Dendritic cell treated with granulocyte-macrophage colony-stimulating factor and Interleukin-4, amounts not matched to agents 40 ng/mL and 50 ng/mL, for 4 days (primary cell): Measurements from ENCODE around the gene PDK4.

Experiments
- H3K27ac Mint-ChIP-seq: one replicate; pipeline ENCODE4 v1.8.0; 2022; ENCODE audit warnings: mild to moderate bottlenecking, mixed read lengths
- H3K27me3 Mint-ChIP-seq: one replicate; pipeline ENCODE4 v1.8.0; 2022; ENCODE audit warnings: mild to moderate bottlenecking, mixed read lengths
- H3K36me3 Mint-ChIP-seq: one replicate; pipeline ENCODE4 v1.8.0; 2022; ENCODE audit warnings: low read depth, mixed read lengths
- H3K4me1 Mint-ChIP-seq: one replicate; pipeline ENCODE4 v1.8.0; 2022; ENCODE audit warnings: low read depth, mixed read lengths
- H3K4me3 Mint-ChIP-seq: one replicate; pipeline ENCODE4 v1.8.0; 2022; ENCODE audit warnings: mild to moderate bottlenecking, moderate library complexity, mixed read lengths
- H3K9me3 Mint-ChIP-seq: one replicate; pipeline ENCODE4 v1.8.0; 2022; ENCODE audit warnings: mixed read lengths
- intact Hi-C: fragments of 100-400 bp; cut with micrococcal nuclease; formaldehyde crosslinking; loops from one replicate; pipeline ENCODE4 v1.15.0; 2022

PDK4 gene

DNA sequence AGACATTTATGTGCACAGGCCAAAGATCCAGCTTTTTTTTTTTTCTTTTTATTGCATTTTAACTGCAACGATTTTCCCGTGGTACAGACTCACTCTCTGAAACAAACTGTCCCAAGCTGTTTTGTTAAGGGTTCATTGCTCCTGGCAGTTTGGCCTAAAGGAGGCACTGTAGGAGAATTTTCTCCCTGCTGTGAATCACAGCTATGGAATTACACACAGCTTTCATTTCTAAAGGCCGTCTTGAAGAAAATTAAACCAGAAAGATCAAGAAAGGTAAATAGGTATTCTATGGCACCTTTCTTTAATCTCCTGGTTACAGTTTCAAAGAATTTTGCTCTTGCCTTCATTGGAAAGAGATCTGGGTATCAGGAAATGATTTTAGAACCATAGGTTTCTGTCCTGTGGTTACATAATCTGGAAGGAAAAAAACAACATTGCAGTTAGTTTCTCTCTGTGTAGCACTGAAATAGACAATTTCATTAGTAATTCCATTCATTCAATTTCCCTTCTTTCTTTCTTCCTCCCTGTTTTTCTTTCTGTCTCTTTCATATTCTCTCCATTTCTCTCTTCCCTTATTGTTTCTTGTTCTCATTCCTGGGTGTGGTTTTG lies 51.2 kb downstream of the PDK4 start:
- intact Hi-C loops, result loop anchor here (1.0 kb wide), 1 partner anchor 139 kb away; no protein-coding TSS in a partner anchor
- no peaks in the 10 kb centered on the region for H3K9me3 Mint-ChIP-seq

DNA sequence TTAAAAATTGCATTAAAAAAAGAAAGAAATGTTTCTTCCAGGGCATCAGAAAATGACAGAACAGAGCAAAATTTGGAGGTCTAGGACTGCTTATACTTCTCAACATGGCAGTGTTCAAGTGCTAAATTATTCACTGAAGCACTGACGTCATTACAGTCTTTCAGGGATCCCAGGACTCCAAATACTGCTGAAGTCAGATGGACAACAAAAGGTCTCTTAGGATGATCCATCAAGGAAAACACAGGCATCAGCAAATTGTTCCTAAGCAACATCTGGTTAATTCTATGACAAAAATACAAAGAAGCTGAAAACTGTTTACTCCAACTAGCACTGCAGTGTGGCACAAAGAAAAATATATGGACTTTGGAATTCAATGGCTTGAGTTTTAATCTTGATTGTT lies 52.1 kb downstream of the PDK4 start:
- intact Hi-C loops, result no loop called here
- no peak overlapping the region for H3K27ac Mint-ChIP-seq

More for the DNA sequence above, 51.2 kb downstream of the PDK4 start:
- Mint-ChIP-seq H3K4me1 (peaks cover 14% of the 10 kb centered on the region), H3K27me3 (peaks cover 1% of the 10 kb centered on the region), H3K36me3 (no peaks in the 10 kb centered on the region), H3K27ac (no peak overlapping the region), H3K4me3 (no peak overlapping the region)

DNA sequence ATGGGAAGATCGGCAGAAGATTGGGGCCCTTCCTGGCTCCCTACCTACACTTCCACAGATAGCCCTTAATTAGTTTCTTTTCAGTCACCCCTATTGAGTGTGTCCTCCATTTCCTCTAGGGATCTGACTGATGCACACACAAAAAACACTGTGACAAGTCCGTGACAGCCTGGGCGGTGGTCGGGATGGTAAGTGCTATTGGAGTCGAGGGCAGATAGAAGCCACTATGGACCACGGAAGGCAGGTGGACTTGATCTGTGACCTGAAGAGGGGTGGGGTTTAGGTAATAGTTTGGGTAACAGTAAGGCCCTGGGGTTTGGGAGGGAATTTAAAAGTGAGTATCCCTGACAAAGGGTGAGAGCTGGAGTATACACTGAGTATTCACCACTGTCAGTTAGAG lies 53.0 kb downstream of the PDK4 start:
- H3K4me3 Mint-ChIP-seq, result no peak overlapping the region
- peaks cover 1% of the 10 kb centered on the region for H3K27me3 Mint-ChIP-seq
- H3K9me3 Mint-ChIP-seq, result no peaks in the 10 kb centered on the region
- intact Hi-C loops, result no loop called here
- H3K4me1 Mint-ChIP-seq, result peaks cover 7% of the 10 kb centered on the region
- H3K27ac Mint-ChIP-seq, result no peak overlapping the region
- H3K36me3 Mint-ChIP-seq, result no peaks in the 10 kb centered on the region

More for the DNA sequence above, 52.1 kb downstream of the PDK4 start:
- H3K4me3 Mint-ChIP-seq, result no peak overlapping the region
- H3K9me3 Mint-ChIP-seq, result no peaks in the 10 kb centered on the region
- H3K4me1 Mint-ChIP-seq, result peaks cover 7% of the 10 kb centered on the region
- H3K36me3 Mint-ChIP-seq, result no peaks in the 10 kb centered on the region
- H3K27me3 Mint-ChIP-seq, result peaks cover 1% of the 10 kb centered on the region

DNA sequence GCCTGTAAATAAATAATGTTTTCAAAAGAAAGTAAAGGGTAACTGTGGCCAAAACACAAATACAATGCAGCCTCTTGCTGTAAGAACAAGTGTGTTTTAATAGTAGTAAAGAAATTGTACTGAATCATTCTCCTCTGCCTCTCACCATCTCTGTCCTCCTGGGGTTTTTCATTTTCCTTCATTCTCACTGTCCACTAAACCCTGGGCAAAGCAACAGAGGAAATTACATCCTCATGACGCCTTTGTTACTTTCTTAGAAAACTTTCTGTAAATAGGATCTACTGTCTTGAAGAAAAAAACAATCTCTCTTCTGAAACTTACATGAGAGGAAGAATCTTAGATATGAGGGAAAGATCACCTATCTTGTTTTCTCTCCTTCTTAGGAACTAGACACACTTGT lies 56.0 kb downstream of the PDK4 start:
- no peaks in the 10 kb centered on the region for H3K36me3 Mint-ChIP-seq
- H3K4me1 Mint-ChIP-seq, result peaks cover 3% of the 10 kb centered on the region
- no peak overlapping the region for H3K4me3 Mint-ChIP-seq
- H3K27ac Mint-ChIP-seq, result no peak overlapping the region
- intact Hi-C loops, result no loop called here
- peaks cover 1% of the 10 kb centered on the region for H3K27me3 Mint-ChIP-seq
- H3K9me3 Mint-ChIP-seq, result no peaks in the 10 kb centered on the region

DNA sequence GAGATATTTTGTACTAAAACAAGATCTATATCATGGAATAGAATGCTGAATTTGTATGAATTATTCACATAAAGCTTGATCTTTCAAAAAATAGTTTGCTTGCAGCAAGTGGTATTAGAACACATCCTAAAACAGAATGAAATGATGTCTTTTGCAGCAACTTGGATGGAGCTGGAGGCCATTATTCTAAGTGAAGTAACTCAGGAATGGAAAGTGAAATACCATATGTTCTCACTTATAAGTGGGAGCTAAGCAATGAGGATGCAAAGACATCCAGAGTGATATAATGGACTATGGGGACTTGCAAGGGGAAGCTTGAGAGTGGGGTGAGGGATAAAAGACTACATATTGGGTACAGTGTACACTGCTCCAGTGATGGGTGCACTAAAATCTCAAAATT lies 56.9 kb downstream of the PDK4 start:
- Mint-ChIP-seq H3K36me3 (no peaks in the 10 kb centered on the region), H3K4me1 (no peaks in the 10 kb centered on the region), H3K27ac (no peak overlapping the region), H3K9me3 (no peaks in the 10 kb centered on the region), H3K4me3 (no peak overlapping the region), H3K27me3 (peaks cover 5% of the 10 kb centered on the region)
- intact Hi-C loops, result no loop called here

DNA sequence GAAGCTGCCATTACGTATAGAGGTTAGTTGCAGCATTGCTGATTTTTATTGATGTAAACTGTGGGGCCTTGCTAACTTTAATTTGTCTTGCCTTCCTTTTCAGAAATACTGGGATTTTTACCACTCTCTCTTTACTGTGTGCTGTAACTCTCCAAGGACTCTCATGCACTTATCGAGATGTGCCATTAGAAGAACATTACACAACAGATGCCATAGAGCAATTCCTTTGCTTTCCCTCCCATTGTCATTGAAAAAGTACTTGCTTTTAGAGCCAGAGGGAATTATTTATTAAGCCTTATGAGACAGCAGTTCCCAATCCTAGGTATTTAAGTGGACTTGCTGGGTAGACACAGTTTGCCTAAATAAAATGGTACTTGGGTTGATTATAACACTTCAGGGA lies 58.8 kb downstream of the PDK4 start:
- Mint-ChIP-seq H3K27me3 (peaks cover 7% of the 10 kb centered on the region), H3K36me3 (no peaks in the 10 kb centered on the region), H3K9me3 (no peaks in the 10 kb centered on the region), H3K4me1 (no peaks in the 10 kb centered on the region), H3K27ac (no peak overlapping the region), H3K4me3 (no peak overlapping the region)
- intact Hi-C loops, result no loop called here

DNA sequence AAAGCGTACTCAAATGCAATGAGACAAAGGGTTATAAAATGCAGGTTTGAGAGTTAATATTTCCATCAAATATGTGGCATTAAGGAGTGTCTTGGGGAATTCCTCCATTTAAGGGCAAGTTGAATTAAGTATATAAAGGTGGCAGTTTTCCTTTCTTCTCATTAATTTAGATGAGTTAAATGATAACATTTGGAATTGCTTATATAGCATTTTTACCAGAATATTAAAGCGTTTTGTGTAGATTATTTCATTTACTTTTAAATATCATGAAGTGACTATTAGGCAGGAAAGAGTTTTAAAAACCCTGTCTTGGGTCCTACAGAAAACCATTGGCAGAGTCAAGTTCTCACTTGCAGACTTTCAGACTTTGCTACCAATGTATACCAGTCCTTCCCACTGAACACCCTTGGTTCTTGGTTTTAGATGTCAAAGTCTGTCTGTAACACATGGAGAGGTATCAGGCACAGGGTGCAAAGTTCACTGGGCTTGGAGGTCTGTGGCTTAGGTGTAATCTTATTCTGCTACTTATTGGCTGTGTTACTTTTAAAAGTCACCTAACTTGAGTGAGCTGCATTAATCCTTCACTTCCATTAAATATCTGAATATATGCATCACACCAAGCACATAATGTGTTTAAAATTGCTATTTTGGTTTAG lies 59.5 kb downstream of the PDK4 start:
- intact Hi-C loops, result no loop called here
- Mint-ChIP-seq H3K27me3 (peaks cover 5% of the 10 kb centered on the region), H3K9me3 (no peaks in the 10 kb centered on the region), H3K4me1 (no peaks in the 10 kb centered on the region), H3K36me3 (no peaks in the 10 kb centered on the region), H3K4me3 (no peak overlapping the region), H3K27ac (no peak overlapping the region)

DNA sequence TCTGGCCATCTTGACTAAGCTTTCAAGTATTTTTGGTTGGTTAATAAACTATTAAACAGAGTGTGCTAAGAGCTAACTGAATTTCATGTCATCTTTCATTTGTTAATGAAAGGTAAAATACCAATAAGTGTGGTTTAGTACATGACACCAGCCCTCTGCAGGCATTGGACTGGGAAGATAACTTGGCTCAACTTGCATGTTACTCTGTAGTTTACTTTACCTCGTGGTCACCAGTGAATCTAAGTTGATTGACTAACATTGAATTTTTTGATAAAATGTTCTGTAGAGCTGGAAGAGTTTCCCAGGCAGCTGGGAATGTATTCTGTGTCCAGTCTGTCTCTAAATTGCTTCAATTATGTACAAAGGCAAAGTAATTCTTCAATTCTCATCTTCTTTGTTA lies 60.7 kb downstream of the PDK4 start:
- Mint-ChIP-seq H3K4me1 (no peaks in the 10 kb centered on the region), H3K27me3 (peaks cover 5% of the 10 kb centered on the region), H3K27ac (no peak overlapping the region), H3K9me3 (no peaks in the 10 kb centered on the region), H3K36me3 (no peaks in the 10 kb centered on the region), H3K4me3 (no peak overlapping the region)
- intact Hi-C loops, result no loop called here

DNA sequence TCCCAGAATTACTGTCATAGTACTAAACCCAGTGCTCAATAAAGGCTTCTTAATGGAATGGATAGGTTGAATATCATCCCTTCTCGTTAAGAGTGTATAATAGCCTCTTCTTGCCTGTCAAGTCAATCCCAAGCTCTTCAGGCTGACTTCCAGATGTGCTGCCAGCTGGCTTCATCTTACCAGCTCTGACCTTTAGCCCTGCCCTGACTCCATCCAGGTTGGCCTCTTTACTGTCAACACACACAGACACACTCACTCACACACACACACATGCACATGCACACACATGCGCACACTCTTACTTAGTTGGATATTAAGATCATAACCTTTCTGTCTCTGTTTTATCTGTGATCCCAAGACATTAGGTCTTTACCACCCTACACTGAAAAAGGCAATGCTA lies 61.5 kb downstream of the PDK4 start:
- intact Hi-C loops, result no loop called here

More for the DNA sequence above, 61.5 kb downstream of the PDK4 start:
- Mint-ChIP-seq H3K4me3 (no peak overlapping the region), H3K36me3 (no peaks in the 10 kb centered on the region), H3K27me3 (peaks cover 5% of the 10 kb centered on the region), H3K4me1 (no peaks in the 10 kb centered on the region), H3K27ac (no peak overlapping the region), H3K9me3 (no peaks in the 10 kb centered on the region)
